Natural killer cell treated with Interleukin-12 subunit alpha and Interleukin-12 subunit beta and Interleukin-15 and Interleukin-18, amount 100 ng/mL, for 72 hours (primary cell): ENCODE results near the gene HMX1. TPM values are rescaled to one million over a fixed set of nuclear protein-coding genes. Genes with fewer than 3 reads are reported as not detected.

Experiments
- ATAC-seq, 2 donors: fragments of 150-1000 bp; cut with Tn5 transposase in 1 of 2; sonication (Bioruptor Pico), chemical (Tn5 transposase) in 1 of 2; 2 replicates each; pipeline ENCODE4 v1.10.0; 2021
- DNase-seq: peaks from one replicate; pipeline ENCODE4 v3.0.0; 2022; ENCODE audit warnings: low spot score
- H3K27ac Mint-ChIP-seq, 2 donors: 1 replicate in 1 of 2; 2 replicates in 1 of 2; pipeline ENCODE4 v1.8.0; 2022; ENCODE audit warnings: mixed read lengths in 2 of 2, mild to moderate bottlenecking in 1 of 2, moderate library complexity in 1 of 2
- H3K27me3 Mint-ChIP-seq, 2 donors: 1 replicate in 1 of 2; 2 replicates in 1 of 2; pipeline ENCODE4 v1.8.0; 2022; ENCODE audit warnings: mixed read lengths in 2 of 2
- H3K36me3 Mint-ChIP-seq: one replicate; pipeline ENCODE4 v1.8.0; 2022; ENCODE audit warnings: mixed read lengths
- H3K4me1 Mint-ChIP-seq, 2 donors: 1 replicate in 1 of 2; 2 replicates in 1 of 2; pipeline ENCODE4 v1.8.0; 2022; ENCODE audit warnings: low read depth in 2 of 2, mixed read lengths in 2 of 2, mild to moderate bottlenecking in 1 of 2
- H3K4me3 Mint-ChIP-seq: one replicate; pipeline ENCODE4 v1.8.0; 2022; ENCODE audit warnings: mixed read lengths
- H3K9me3 Mint-ChIP-seq: 2 replicates; pipeline ENCODE4 v1.8.0; 2022; ENCODE audit warnings: mixed read lengths
- total RNA-seq, 2 donors: library from RNA; stranded (reverse); gene quantifications; one replicate each; pipeline ENCODE4 v1.2.3, GENCODE V29; 2022

The HMX1 gene
- total RNA-seq, 2 donors from 2014 or later, result not detected

- peaks cover 51 to 55% of the 10 kb centered on the region in 2 donors for H3K27me3 Mint-ChIP-seq
- no peaks in the 10 kb centered on the region for H3K9me3 Mint-ChIP-seq
- no peak for ATAC-seq
- no peaks in the 10 kb centered on the region for H3K36me3 Mint-ChIP-seq
- no peak for DNase-seq
- no peak overlapping the region for H3K27ac Mint-ChIP-seq
- H3K4me3 Mint-ChIP-seq, result no peak overlapping the region
- peaks cover 0 to 3% of the 10 kb centered on the region in 2 donors for H3K4me1 Mint-ChIP-seq
These were observed 2.6 kb upstream of the HMX1 start for GRCh38 chr4:8874003-8874895.

- Mint-ChIP-seq H3K36me3 (no peaks in the 10 kb centered on the region), H3K27ac (no peak overlapping the region), H3K4me3 (no peak overlapping the region), H3K9me3 (no peaks in the 10 kb centered on the region), H3K4me1 (peaks cover 0 to 3% of the 10 kb centered on the region in 2 donors), H3K27me3 (peaks cover 50 to 56% of the 10 kb centered on the region in 2 donors)
- ATAC-seq, result no peak
- DNase-seq, result no peak
These were observed 1.0 kb upstream of the HMX1 start for GRCh38 chr4:8872402-8873291.

- Mint-ChIP-seq H3K27ac (no peak overlapping the region), H3K9me3 (no peaks in the 10 kb centered on the region), H3K27me3 (peaks cover 48 to 53% of the 10 kb centered on the region in 2 donors), H3K4me1 (peaks cover 0 to 3% of the 10 kb centered on the region in 2 donors), H3K36me3 (no peaks in the 10 kb centered on the region), H3K4me3 (no peak overlapping the region)
- DNase-seq (no peak), ATAC-seq (no peak)
These were observed 807 bp downstream of the HMX1 start for GRCh38 chr4:8870647-8871416.

GRCh38 chr4:8869898-8870646 lies 1.6 kb downstream of the HMX1 start:
- H3K27me3 Mint-ChIP-seq, result peaks cover 41 to 47% of the 10 kb centered on the region in 2 donors
- H3K27ac Mint-ChIP-seq, result no peak overlapping the region
- ATAC-seq, result no peak

GRCh38 chr4:8869002-8869897 lies 2.4 kb downstream of the HMX1 start:
- Mint-ChIP-seq H3K27me3 (peaks cover 39 to 49% of the 10 kb centered on the region in 2 donors), H3K36me3 (no peaks in the 10 kb centered on the region), H3K4me3 (no peak overlapping the region), H3K27ac (no peak overlapping the region), H3K9me3 (no peaks in the 10 kb centered on the region), H3K4me1 (no peaks in the 10 kb centered on the region)
- DNase-seq (no peak), ATAC-seq (no peak)

More at GRCh38 chr4:8869898-8870646, 1.6 kb downstream of the HMX1 start:
- no peaks in the 10 kb centered on the region for H3K9me3 Mint-ChIP-seq
- peaks cover 0 to under 1% of the 10 kb centered on the region in 2 donors for H3K4me1 Mint-ChIP-seq
- no peak overlapping the region for H3K4me3 Mint-ChIP-seq
- no peak for DNase-seq
- no peaks in the 10 kb centered on the region for H3K36me3 Mint-ChIP-seq

- DNase-seq (no peak), ATAC-seq (no peak)
- Mint-ChIP-seq H3K27ac (no peak overlapping the region), H3K27me3 (peaks cover 41 to 49% of the 10 kb centered on the region in 2 donors), H3K4me1 (no peaks in the 10 kb centered on the region), H3K9me3 (no peaks in the 10 kb centered on the region), H3K4me3 (no peak overlapping the region), H3K36me3 (no peaks in the 10 kb centered on the region)
These were observed 3.2 kb downstream of the HMX1 start for GRCh38 chr4:8868321-8869001.

- no peaks in the 10 kb centered on the region for H3K9me3 Mint-ChIP-seq
- H3K27ac Mint-ChIP-seq, result no peak overlapping the region
- no peak for ATAC-seq
- peaks cover 43 to 51% of the 10 kb centered on the region in 2 donors for H3K27me3 Mint-ChIP-seq
- no peak for DNase-seq
- no peak overlapping the region for H3K4me3 Mint-ChIP-seq
- no peaks in the 10 kb centered on the region for H3K36me3 Mint-ChIP-seq
- H3K4me1 Mint-ChIP-seq, result no peaks in the 10 kb centered on the region
These were observed 3.9 kb downstream of the HMX1 start for GRCh38 chr4:8867624-8868320.

- Mint-ChIP-seq H3K27ac (no peak overlapping the region), H3K36me3 (no peaks in the 10 kb centered on the region), H3K9me3 (no peaks in the 10 kb centered on the region), H3K4me1 (no peaks in the 10 kb centered on the region), H3K4me3 (no peak overlapping the region), H3K27me3 (peaks cover 45 to 53% of the 10 kb centered on the region in 2 donors)
- no peak for DNase-seq
- ATAC-seq, result no peak
These were observed 4.6 kb downstream of the HMX1 start for GRCh38 chr4:8866828-8867623.

- no peak overlapping the region for H3K4me3 Mint-ChIP-seq
- DNase-seq, result no peak
These were observed 5.2 kb downstream of the HMX1 start for GRCh38 chr4:8866421-8866820.

GRCh38 chr4:8865681-8866310 lies 5.8 kb downstream of the HMX1 start:
- Mint-ChIP-seq H3K27me3 (peaks cover 46 to 50% of the 10 kb centered on the region in 2 donors), H3K9me3 (no peaks in the 10 kb centered on the region), H3K4me3 (no peak overlapping the region), H3K4me1 (no peaks in the 10 kb centered on the region), H3K36me3 (no peaks in the 10 kb centered on the region), H3K27ac (no peak overlapping the region)
- DNase-seq (no peak), ATAC-seq (no peak)

More at GRCh38 chr4:8866421-8866820, 5.2 kb downstream of the HMX1 start:
- Mint-ChIP-seq H3K27ac (no peak overlapping the region), H3K27me3 (peaks cover 44 to 52% of the 10 kb centered on the region in 2 donors), H3K9me3 (no peaks in the 10 kb centered on the region), H3K4me1 (no peaks in the 10 kb centered on the region), H3K36me3 (no peaks in the 10 kb centered on the region)
- no peak for ATAC-seq
